Panc1 (cell line): ENCODE data around the gene TM7SF2. TPM values are rescaled to one million over a fixed set of nuclear protein-coding genes. Genes with fewer than 3 reads are reported as not detected.

Source experiments
- ATAC-seq: fragments of 200-7000 bp; cut with Tn5 transposase; 2 replicates; pipeline ENCODE4 v1.9.1; 2020; ENCODE audit warnings: mild to moderate bottlenecking, moderate library complexity
- BruUV-seq: library from RNA; stranded (reverse); fragments of 400-500 nt; replicated peaks from 2 replicates; lab custom pipeline; 2021; lab: Mats Ljungman, UMichigan
- CTCF ChIA-PET: fragments of 300-600 bp; sonication (Branson Sonifier 250); formaldehyde crosslinking; loops from one replicate; lab custom pipeline; 2022; ENCODE audit warnings: antibody characterized with exemption; lab: Charles Lee
- POLR2A ChIA-PET: fragments of 300-600 bp; sonication (Branson Sonifier 250); formaldehyde crosslinking; loops from one replicate; lab custom pipeline; 2022; ENCODE audit warnings: antibody characterized with exemption; lab: Charles Lee
- DNase-seq: peaks from one replicate; pipeline ENCODE4 v3.0.0-alpha.2; 2010; ENCODE audit warnings: low read depth, low spot score
- H3K27ac ChIP-seq: 2 replicates; pipeline ENCODE4 v1.5.1; 2011; ENCODE audit warnings: mild to moderate bottlenecking, low read length, inconsistent platforms
- H3K27me3 ChIP-seq: fragments of 200-500 bp; sonication (Bioruptor generic); 2 replicates; pipeline ENCODE4 v1.6.0; 2014; ENCODE audit warnings: low read length, inconsistent platforms; ENCODE audit not compliant: control insufficient read depth, insufficient read depth
- H3K36me3 ChIP-seq: fragments of 200-500 bp; sonication (Bioruptor generic); 2 replicates; pipeline ENCODE4 v1.5.1; 2014; ENCODE audit warnings: inconsistent platforms, mild to moderate bottlenecking, low read length, moderate library complexity; ENCODE audit not compliant: control insufficient read depth, insufficient read depth
- H3K4me1 ChIP-seq: 2 replicates; pipeline ENCODE4 v1.5.1; 2011; ENCODE audit warnings: inconsistent platforms, mild to moderate bottlenecking, low read length, moderate library complexity; ENCODE audit not compliant: control insufficient read depth, insufficient read depth
- H3K4me3 ChIP-seq, 2 experiments: 2 replicates each; pipeline ENCODE4 v1.5.1; 2011 to 2012; ENCODE audit warnings: low read depth in 2 of 2, low read length in 2 of 2, mild to moderate bottlenecking in 2 of 2, inconsistent platforms in 1 of 2, moderate library complexity in 1 of 2
- H3K9me3 ChIP-seq: fragments of 200-500 bp; sonication (Bioruptor generic); 2 replicates; pipeline ENCODE4 v1.5.1; 2014; ENCODE audit warnings: low read depth, mild to moderate bottlenecking, inconsistent platforms, low read length, moderate library complexity; ENCODE audit not compliant: control insufficient read depth, insufficient read depth
- POLR2AphosphoS5 ChIP-seq: IDR thresholded peaks from 2 replicates; pipeline ENCODE4 v1.6.1; 2012; ENCODE audit warnings: mild to moderate bottlenecking, low read depth, low read length, moderate library complexity
- REST ChIP-seq, 2 experiments: IDR thresholded peaks; 2 replicates each; pipeline ENCODE4 v1.6.1; 2011 to 2012; ENCODE audit warnings: low read depth in 2 of 2, control low read depth in 1 of 2, low read length in 1 of 2, mild to moderate bottlenecking in 1 of 2, moderate library complexity in 1 of 2; ENCODE audit not compliant: insufficient read depth in 1 of 2
- SIN3A ChIP-seq: IDR thresholded peaks from 2 replicates; pipeline ENCODE4 v1.6.1; 2012; ENCODE audit warnings: low read depth, mild to moderate bottlenecking, low read length, moderate library complexity, borderline replicate concordance; ENCODE audit not compliant: insufficient read depth
- TCF7L2 ChIP-seq: IDR thresholded peaks from 2 replicates; pipeline ENCODE4 v1.6.1; 2011; ENCODE audit warnings: mild to moderate bottlenecking, low read depth, low read length, inconsistent platforms
- in situ Hi-C: cut with HindIII; loops from 2 replicates; pipeline ENCODE4 v1.10.0; 2016; ENCODE audit warnings: low sequenced_read_pairs, low pct_unique_long_range_greater_than_20kb
- intact Hi-C: fragments of 100-400 bp; cut with micrococcal nuclease; formaldehyde crosslinking; loops from one replicate; pipeline ENCODE4 v1.10.0; 2022; ENCODE audit not compliant: unreplicated experiment
- total RNA-seq: library from RNA; stranded (reverse); gene quantifications from one replicate; pipeline ENCODE4 v1.2.1, GENCODE V29; 2021; ENCODE audit not compliant: unreplicated experiment
- TF ChIP-seq, protein P1 (sequence below): fragments of 450-650 bp; IDR thresholded peaks from 2 replicates; pipeline ENCODE4 v1.5.1; 2017; ENCODE audit warnings: mild to moderate bottlenecking

TM7SF2 gene
- total RNA-seq, 1 experiment from 2014 or later, result 85.4 TPM

DNA sequence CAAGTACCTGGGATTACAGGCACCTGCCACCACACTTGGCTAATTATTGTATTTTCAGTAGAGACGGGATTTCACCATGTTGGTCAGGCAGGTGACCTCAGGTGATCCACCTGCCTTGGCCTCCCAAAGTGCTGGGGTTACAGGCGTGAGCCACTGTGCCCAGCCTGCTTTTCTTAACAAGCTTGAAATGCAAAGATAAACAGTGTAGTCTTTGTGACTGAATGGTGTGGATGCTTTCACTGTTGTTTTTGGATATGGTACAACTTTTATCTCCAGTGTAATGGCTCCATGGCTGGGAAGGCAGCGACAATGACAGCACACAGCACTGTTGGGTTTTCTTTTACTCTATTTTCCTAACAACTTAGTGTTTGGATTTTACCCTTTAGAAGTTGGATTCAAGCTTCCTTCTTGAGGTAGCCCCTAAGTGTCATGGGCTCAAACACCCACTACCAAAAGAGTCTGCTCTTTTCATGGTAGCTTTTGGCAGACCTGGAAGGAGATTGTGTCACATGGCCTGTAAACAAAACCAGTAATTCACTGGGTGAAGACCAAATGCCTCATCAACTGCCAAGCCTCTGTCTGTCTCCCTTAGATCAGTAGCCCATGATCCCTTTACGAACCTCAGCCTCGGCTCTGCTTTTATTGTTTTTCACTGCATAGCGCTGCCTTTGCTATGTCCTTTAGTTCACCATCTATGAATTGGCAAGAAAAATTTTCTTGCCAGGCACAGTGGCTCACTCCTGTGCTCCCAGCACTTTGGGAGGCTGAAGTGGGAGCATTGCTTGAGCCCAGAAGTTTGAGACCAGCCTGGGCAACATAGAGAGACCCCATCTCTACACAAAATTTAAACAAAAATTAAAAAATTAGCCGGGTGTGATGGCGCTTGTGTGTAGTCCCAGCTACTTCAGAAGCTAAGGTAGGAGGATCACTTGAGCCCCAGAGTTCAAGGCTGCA, 9.3 kb upstream of the TM7SF2 start:
- ChIA-PET CTCF (interaction anchor here (1.7 kb wide), 1 partner anchor 8 kb away, joined by 6 read pairs; no protein-coding TSS in a partner anchor), POLR2A (interaction anchor here (1.5 kb wide), 1 partner anchor 8 kb away, joined by 6 read pairs; no protein-coding TSS in a partner anchor)
- Histone ChIP-seq H3K9me3 (no peaks in the 10 kb centered on the region), H3K27me3 (no peaks in the 10 kb centered on the region), H3K36me3 (no peaks in the 10 kb centered on the region), H3K4me1 (peaks cover 14% of the 10 kb centered on the region), H3K4me3 (no peak overlapping the region), H3K27ac (peak overlapping the region; percentile 49; the same call in 1 of the 2 replicates)
- ATAC-seq (peak; percentile 56), DNase-seq (no peak)
- in situ Hi-C loops (no loop called here), intact Hi-C loops (no loop called here)
- BruUV-seq, result no TSS peak
- TF ChIP-seq REST (IDR thresholded peaks at IDR 0.05; ENCODE audit: insufficient read depth in 1 of 2, low read depth in 2 of 2, low read length in 1 of 2) (no peak), TCF7L2 (peak; percentile 77), POLR2AphosphoS5 (no peak), SIN3A (no peak)
- TF ChIP-seq, protein P1, sequence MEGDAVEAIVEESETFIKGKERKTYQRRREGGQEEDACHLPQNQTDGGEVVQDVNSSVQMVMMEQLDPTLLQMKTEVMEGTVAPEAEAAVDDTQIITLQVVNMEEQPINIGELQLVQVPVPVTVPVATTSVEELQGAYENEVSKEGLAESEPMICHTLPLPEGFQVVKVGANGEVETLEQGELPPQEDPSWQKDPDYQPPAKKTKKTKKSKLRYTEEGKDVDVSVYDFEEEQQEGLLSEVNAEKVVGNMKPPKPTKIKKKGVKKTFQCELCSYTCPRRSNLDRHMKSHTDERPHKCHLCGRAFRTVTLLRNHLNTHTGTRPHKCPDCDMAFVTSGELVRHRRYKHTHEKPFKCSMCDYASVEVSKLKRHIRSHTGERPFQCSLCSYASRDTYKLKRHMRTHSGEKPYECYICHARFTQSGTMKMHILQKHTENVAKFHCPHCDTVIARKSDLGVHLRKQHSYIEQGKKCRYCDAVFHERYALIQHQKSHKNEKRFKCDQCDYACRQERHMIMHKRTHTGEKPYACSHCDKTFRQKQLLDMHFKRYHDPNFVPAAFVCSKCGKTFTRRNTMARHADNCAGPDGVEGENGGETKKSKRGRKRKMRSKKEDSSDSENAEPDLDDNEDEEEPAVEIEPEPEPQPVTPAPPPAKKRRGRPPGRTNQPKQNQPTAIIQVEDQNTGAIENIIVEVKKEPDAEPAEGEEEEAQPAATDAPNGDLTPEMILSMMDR, result no peak

GRCh38 chr11:65103476-65103875, 8.2 kb upstream of the TM7SF2 start:
- Histone ChIP-seq H3K27me3 (no peaks in the 10 kb centered on the region), H3K4me1 (peaks cover 14% of the 10 kb centered on the region), H3K9me3 (no peaks in the 10 kb centered on the region), H3K36me3 (no peaks in the 10 kb centered on the region), H3K27ac (peak overlapping the region; percentile 5; the same call in 1 of the 2 replicates), H3K4me3 (no peak overlapping the region)
- TSS peak; percentile 18 for BruUV-seq
- ChIA-PET POLR2A (no interaction called here), CTCF (no interaction called here)
- TF ChIP-seq REST (IDR thresholded peaks at IDR 0.05; ENCODE audit: insufficient read depth in 1 of 2, low read depth in 2 of 2, low read length in 1 of 2), result no peak
- TF ChIP-seq POLR2AphosphoS5, result no peak
- TF ChIP-seq SIN3A, result no peak
- TF ChIP-seq, protein P1, result no peak
- no peak for TF ChIP-seq TCF7L2
- no peak for DNase-seq
- ATAC-seq, result no peak
- intact Hi-C loops (no loop called here), in situ Hi-C loops (no loop called here)
